Kidney glomerular epithelial cell (primary cell): ENCODE data around the gene PSMB7.
A peak's percentile ranks its signal among the peaks of the same experiment; 100 is the strongest.

Experiments
- DNase-seq: peaks from one replicate; lab custom pipeline; 2025; lab: John Stamatoyannopoulos, UW

The PSMB7 gene

GRCh38 chr9:124415102-124415851 is at the start of gene PSMB7:
Gene PSMB7, minus strand, starts transcription at chr9:124415442. Its CDS starts 17 bp downstream, at chr9:124415425.
- peak; percentile 95 for DNase-seq

GRCh38 chr9:124462739-124463138 is 47.5 kb upstream of the PSMB7 start:
- DNase-seq, result no peak

GRCh38 chr9:124458441-124458840 is 43.2 kb upstream of the PSMB7 start:
- no peak for DNase-seq

GRCh38 chr9:124457887-124458431 is 42.7 kb upstream of the PSMB7 start:
- no peak for DNase-seq

GRCh38 chr9:124457079-124457886 is 42.0 kb upstream of the PSMB7 start:
- no peak for DNase-seq

- DNase-seq, result no peak
Observed at GRCh38 chr9:124456341-124457078, 41.3 kb upstream of the PSMB7 start.

- no peak for DNase-seq
Observed at GRCh38 chr9:124455820-124456219, 40.6 kb upstream of the PSMB7 start.

GRCh38 chr9:124454791-124455443 is 39.7 kb upstream of the PSMB7 start:
- DNase-seq, result no peak

DNA sequence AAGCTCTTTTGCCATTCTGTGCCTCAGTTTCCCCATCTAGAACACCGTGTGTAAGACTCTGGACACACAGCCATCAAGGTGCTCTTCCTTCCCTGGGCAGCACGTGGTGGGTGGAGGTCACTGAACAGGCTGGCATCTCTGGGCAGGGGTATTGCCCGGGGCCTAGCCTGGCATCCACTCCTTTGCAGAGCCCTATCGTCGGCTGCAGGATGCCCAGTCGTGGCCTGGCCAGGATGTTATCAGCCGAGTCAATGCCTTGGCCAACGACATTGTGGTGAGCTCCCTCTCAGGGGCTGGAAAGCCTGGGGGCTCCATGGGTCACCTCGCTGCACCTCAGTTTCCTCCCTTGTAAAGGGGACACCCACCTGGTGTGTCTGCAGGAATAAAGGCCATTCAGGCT is 39.1 kb upstream of the PSMB7 start:
- no peak for DNase-seq

- no peak for DNase-seq
Observed at GRCh38 chr9:124453586-124454191, 38.4 kb upstream of the PSMB7 start.

DNA sequence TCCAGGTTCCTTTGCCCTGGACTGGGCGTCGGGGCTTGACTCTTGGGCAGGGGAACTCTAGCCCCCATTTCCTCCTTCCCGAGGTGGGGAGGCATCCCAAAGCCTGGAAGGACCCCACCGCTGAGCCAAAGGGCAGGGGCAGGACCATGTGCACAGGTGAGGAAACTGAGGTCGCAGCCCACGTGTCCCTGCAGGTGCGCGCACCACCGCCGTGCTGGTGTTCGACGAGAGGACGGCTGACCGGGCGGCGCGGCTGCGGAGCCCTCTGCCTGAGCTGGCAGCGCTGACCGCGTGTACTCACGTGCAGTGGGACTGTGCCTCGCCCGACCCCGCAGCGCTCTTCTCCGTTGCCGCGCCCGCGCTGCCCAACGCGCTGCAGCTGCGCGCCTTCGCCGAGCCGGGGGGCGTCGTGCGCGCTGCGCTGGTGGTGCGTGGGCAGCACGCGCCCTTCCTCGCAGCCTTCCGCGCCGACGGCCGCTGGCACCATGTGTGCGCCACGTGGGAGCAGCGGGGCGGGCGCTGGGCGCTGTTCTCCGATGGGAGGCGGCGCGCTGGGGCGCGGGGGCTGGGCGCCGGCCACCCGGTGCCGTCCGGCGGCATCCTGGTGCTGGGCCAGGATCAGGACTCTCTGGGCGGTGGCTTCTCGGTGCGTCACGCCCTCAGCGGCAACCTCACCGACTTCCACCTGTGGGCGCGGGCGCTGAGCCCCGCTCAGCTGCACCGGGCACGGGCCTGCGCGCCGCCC is 37.8 kb upstream of the PSMB7 start:
- no peak for DNase-seq

GRCh38 chr9:124452326-124452725 is 37.1 kb upstream of the PSMB7 start:
- no peak for DNase-seq

GRCh38 chr9:124450931-124451661 is 35.9 kb upstream of the PSMB7 start:
- no peak for DNase-seq

- no peak for DNase-seq
Observed at GRCh38 chr9:124450241-124450924, 35.1 kb upstream of the PSMB7 start, which contains the start of gene ADGRD2. Gene ADGRD2, plus strand, starts transcription at chr9:124450451. Its CDS starts 1,216 bp downstream, at chr9:124451667.

- DNase-seq, result no peak
Observed at GRCh38 chr9:124449381-124450151, 34.3 kb upstream of the PSMB7 start.

DNA sequence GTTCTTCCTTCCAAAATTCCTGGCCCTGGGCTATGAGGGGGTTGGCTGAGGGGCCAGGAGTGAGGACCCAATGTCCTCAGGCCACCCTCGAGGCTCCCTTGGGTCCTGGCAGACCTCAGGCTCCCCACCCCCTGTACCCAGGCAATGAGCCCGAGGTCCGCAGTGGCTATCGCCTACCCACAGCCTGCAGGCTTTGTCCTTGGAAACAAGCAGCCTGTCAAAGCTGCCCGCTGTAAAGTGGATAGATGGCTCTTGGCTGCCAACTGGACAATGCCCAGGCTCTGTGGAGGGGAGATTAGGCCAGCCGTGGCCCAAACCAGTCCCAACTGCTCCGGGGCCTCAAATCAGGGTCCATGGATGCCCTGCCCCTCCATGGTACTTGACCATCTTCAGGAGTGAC is 32.8 kb upstream of the PSMB7 start:
- DNase-seq, result no peak

- DNase-seq, result no peak
Observed at GRCh38 chr9:124447297-124447661, 32.0 kb upstream of the PSMB7 start.

DNA sequence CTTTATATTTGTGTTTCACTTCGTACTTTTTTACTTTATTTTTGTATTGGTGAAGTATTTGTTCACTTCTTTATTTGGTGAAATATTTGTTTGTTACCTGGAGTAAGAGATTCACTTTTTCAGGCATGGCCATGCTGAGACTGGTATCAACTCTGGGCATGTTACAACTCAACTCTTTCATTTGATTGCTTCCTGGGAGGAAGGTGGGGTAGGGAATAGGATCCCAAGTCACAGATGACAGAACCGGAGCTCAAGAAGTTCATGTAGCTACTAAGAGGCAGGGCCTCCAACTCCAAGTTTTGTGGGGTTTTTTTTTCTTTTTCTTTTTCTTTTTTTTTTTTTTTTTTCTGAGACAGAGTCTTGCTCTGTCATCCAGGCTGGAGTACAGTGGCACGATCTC is 28.9 kb upstream of the PSMB7 start:
- no peak for DNase-seq

DNA sequence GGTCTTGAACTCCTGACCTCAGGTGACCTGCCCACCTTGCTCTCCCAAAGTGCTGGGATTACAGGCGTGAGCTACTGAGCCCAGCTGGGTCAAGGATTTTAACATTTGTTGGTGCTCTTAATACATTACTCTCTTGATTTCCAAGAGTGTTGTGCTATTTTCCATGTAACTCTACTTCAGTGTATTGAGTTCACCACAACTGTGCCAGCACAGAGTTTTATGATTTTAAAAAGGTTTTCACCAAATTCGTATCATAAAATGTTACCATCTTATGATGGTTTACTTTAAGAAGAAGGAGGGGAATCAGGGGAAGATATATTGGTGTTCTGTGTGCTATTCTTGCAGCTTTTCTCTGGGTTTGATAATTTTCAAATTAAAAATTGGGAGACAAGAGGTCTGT is 28.4 kb upstream of the PSMB7 start:
- DNase-seq, result no peak
